Caco-2 (cell line): ENCODE results near the gene EHD4. TPM values are rescaled to one million over a fixed set of nuclear protein-coding genes. Genes with fewer than 3 reads are reported as not detected.

Source experiments
- BruUV-seq: library from RNA; stranded (reverse); fragments of 400-500 nt; replicated peaks from 2 replicates; lab custom pipeline; 2021; lab: Mats Ljungman, UMichigan
- CTCF ChIA-PET: fragments of 300-600 bp; sonication (Branson Sonifier 250); formaldehyde crosslinking; loops from one replicate; lab custom pipeline; 2022; ENCODE audit warnings: antibody characterized with exemption; lab: Charles Lee
- POLR2A ChIA-PET: fragments of 300-600 bp; sonication (Branson Sonifier 250); formaldehyde crosslinking; loops from one replicate; lab custom pipeline; 2022; ENCODE audit warnings: antibody characterized with exemption; lab: Charles Lee
- DNase-seq, 2 experiments: peaks; one replicate each; pipeline versions ENCODE4 v3.0.0 to v3.0.0-alpha.2; 2020 to 2022
- H3K27me3 ChIP-seq: replicated peaks from 2 replicates; pipeline ENCODE4 v1.6.0; 2011; ENCODE audit warnings: low read length; ENCODE audit not compliant: control insufficient read depth, insufficient read depth
- H3K36me3 ChIP-seq: 2 replicates; pipeline ENCODE4 v1.5.1; 2011; ENCODE audit warnings: low read length; ENCODE audit not compliant: control insufficient read depth, insufficient read depth
- H3K4me1 ChIP-seq: fragments of 250-450 bp; sonication (Bioruptor Pico); 2 replicates; pipeline ENCODE4 v1.5.1; 2020; ENCODE audit warnings: mild to moderate bottlenecking
- H3K4me3 ChIP-seq: 2 replicates; pipeline ENCODE4 v1.5.1; 2011; ENCODE audit warnings: low read depth, mild to moderate bottlenecking, control low read depth, low read length
- H3K9me3 ChIP-seq: fragments of 250-450 bp; sonication (Bioruptor Pico); 2 replicates; pipeline ENCODE4 v1.5.1; 2020; ENCODE audit warnings: mild to moderate bottlenecking, moderate library complexity
- H3K27ac Mint-ChIP-seq: one replicate; pipeline ENCODE4 v1.8.0; 2022; ENCODE audit warnings: mixed read lengths; ENCODE audit not compliant: unreplicated experiment
- H3K27me3 Mint-ChIP-seq: one replicate; pipeline ENCODE4 v1.8.0; 2022; ENCODE audit warnings: mixed read lengths; ENCODE audit not compliant: insufficient read depth, unreplicated experiment
- H3K36me3 Mint-ChIP-seq: one replicate; pipeline ENCODE4 v1.8.0; 2022; ENCODE audit warnings: mild to moderate bottlenecking, mixed read lengths; ENCODE audit not compliant: insufficient read depth, unreplicated experiment
- H3K4me1 Mint-ChIP-seq: one replicate; pipeline ENCODE4 v1.8.0; 2022; ENCODE audit warnings: low read depth, mixed read lengths; ENCODE audit not compliant: unreplicated experiment
- H3K4me3 Mint-ChIP-seq: one replicate; pipeline ENCODE4 v1.8.0; 2022; ENCODE audit warnings: mild to moderate bottlenecking, moderate library complexity, mixed read lengths; ENCODE audit not compliant: unreplicated experiment
- H3K9me3 Mint-ChIP-seq: one replicate; pipeline ENCODE4 v1.8.0; 2022; ENCODE audit warnings: mixed read lengths; ENCODE audit not compliant: unreplicated experiment
- intact Hi-C: fragments of 100-400 bp; cut with micrococcal nuclease; formaldehyde crosslinking; loops from one replicate; pipeline ENCODE4 v1.10.0; 2022; ENCODE audit not compliant: unreplicated experiment
- total RNA-seq: library from RNA; stranded (reverse); gene quantifications from 2 replicates; pipeline ENCODE4 v1.2.3, GENCODE V29; 2022
- TF ChIP-seq, protein P1 (sequence below), 2 experiments: fragments of 200-600 bp in 1 of 2; IDR thresholded peaks; 1 replicate in 1 of 2; 2 replicates in 1 of 2; pipeline versions ENCODE4 v1.5.1 to v1.8.0; 2011 to 2022; ENCODE audit warnings: antibody characterized with exemption in 1 of 2, control low read depth in 1 of 2, inconsistent platforms in 1 of 2, low read depth in 1 of 2, low read length in 1 of 2, mild to moderate bottlenecking in 1 of 2, moderate library complexity in 1 of 2; ENCODE audit not compliant: insufficient read depth in 1 of 2, severe bottlenecking in 1 of 2, unreplicated experiment in 1 of 2

EHD4 gene
- total RNA-seq, 1 experiment from 2014 or later = 31.6 TPM

- H3K4me1 Mint-ChIP-seq = peaks cover 3% of the 10 kb centered on the region
- POLR2A ChIA-PET = no interaction called here
- H3K9me3 Mint-ChIP-seq = no peaks in the 10 kb centered on the region
- Histone ChIP-seq H3K4me1 (peaks cover 6% of the 10 kb centered on the region; the same call in 1 of the 2 replicates), H3K27me3 (no peaks in the 10 kb centered on the region), H3K4me3 (no peak overlapping the region), H3K36me3 (peaks cover 2% of the 10 kb centered on the region; the same call in 1 of the 2 replicates), H3K9me3 (no peaks in the 10 kb centered on the region)
- peaks cover 94% of the 10 kb centered on the region for H3K36me3 Mint-ChIP-seq
- TF ChIP-seq, protein P1, sequence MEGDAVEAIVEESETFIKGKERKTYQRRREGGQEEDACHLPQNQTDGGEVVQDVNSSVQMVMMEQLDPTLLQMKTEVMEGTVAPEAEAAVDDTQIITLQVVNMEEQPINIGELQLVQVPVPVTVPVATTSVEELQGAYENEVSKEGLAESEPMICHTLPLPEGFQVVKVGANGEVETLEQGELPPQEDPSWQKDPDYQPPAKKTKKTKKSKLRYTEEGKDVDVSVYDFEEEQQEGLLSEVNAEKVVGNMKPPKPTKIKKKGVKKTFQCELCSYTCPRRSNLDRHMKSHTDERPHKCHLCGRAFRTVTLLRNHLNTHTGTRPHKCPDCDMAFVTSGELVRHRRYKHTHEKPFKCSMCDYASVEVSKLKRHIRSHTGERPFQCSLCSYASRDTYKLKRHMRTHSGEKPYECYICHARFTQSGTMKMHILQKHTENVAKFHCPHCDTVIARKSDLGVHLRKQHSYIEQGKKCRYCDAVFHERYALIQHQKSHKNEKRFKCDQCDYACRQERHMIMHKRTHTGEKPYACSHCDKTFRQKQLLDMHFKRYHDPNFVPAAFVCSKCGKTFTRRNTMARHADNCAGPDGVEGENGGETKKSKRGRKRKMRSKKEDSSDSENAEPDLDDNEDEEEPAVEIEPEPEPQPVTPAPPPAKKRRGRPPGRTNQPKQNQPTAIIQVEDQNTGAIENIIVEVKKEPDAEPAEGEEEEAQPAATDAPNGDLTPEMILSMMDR (IDR thresholded peaks at IDR 0.05; ENCODE audit: insufficient read depth in 1 of 2, low read depth in 1 of 2, low read length in 1 of 2, severe bottlenecking in 1 of 2, unreplicated experiment in 1 of 2) = no peak
- H3K27me3 Mint-ChIP-seq = no peaks in the 10 kb centered on the region
- CTCF ChIA-PET = interaction anchor here (1.0 kb wide), 1 partner anchor 11 kb away, joined by 4 read pairs; no protein-coding TSS in a partner anchor
- no peak overlapping the region for H3K4me3 Mint-ChIP-seq
- H3K27ac Mint-ChIP-seq = no peak overlapping the region
- intact Hi-C loops = no loop called here
- DNase-seq = no peak
- no TSS peak for BruUV-seq
These were observed 56.9 kb downstream of the EHD4 start for GRCh38 chr15:41915255-41915994.

DNA sequence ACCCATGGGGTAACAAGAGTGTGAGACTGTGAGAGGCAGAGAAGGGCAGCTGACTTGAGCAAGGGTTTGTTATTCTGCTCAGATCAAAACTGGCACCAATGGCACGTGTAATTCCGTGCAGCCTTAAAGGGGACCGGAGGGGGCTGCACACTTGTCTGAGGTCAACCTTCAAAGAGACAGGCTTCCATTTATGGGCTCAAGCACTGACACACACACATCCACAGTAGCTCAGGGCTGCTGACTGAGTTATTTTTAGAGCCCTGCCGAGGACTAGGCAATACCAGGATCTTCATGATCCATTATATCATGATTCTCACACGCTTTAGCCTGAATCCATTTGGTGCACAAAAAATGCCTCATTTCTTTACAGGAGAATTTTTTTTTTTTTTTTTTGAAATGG lies 57.9 kb downstream of the EHD4 start:
- Mint-ChIP-seq H3K4me3 (no peak overlapping the region), H3K27ac (no peak overlapping the region), H3K9me3 (no peaks in the 10 kb centered on the region), H3K36me3 (peaks cover 86% of the 10 kb centered on the region), H3K4me1 (no peaks in the 10 kb centered on the region), H3K27me3 (no peaks in the 10 kb centered on the region)
- intact Hi-C loops = no loop called here
- no peaks in the 10 kb centered on the region for H3K27me3 ChIP-seq
- CTCF ChIA-PET = no interaction called here
- no peaks in the 10 kb centered on the region for H3K4me1 ChIP-seq
- TF ChIP-seq, protein P1 (IDR thresholded peaks at IDR 0.05; ENCODE audit: insufficient read depth in 1 of 2, low read depth in 1 of 2, low read length in 1 of 2, severe bottlenecking in 1 of 2, unreplicated experiment in 1 of 2) = no peak
- no peaks in the 10 kb centered on the region for H3K9me3 ChIP-seq
- no peak overlapping the region for H3K4me3 ChIP-seq
- no peak for DNase-seq
- BruUV-seq = no TSS peak
- POLR2A ChIA-PET = no interaction called here
- H3K36me3 ChIP-seq = peaks cover 2% of the 10 kb centered on the region; the same call in 1 of the 2 replicates

GRCh38 chr15:41913256-41913655 lies 59.1 kb downstream of the EHD4 start:
- intact Hi-C loops = no loop called here
- Mint-ChIP-seq H3K27ac (no peak overlapping the region), H3K4me3 (no peak overlapping the region), H3K36me3 (peaks cover 86% of the 10 kb centered on the region), H3K27me3 (no peaks in the 10 kb centered on the region), H3K4me1 (no peaks in the 10 kb centered on the region), H3K9me3 (no peaks in the 10 kb centered on the region)
- TF ChIP-seq, protein P1 (IDR thresholded peaks at IDR 0.05; ENCODE audit: insufficient read depth in 1 of 2, low read depth in 1 of 2, low read length in 1 of 2, severe bottlenecking in 1 of 2, unreplicated experiment in 1 of 2) = no peak
- no peak for DNase-seq
- ChIA-PET POLR2A (no interaction called here), CTCF (no interaction called here)
- Histone ChIP-seq H3K4me1 (no peaks in the 10 kb centered on the region), H3K27me3 (no peaks in the 10 kb centered on the region), H3K4me3 (no peak overlapping the region), H3K9me3 (no peaks in the 10 kb centered on the region), H3K36me3 (peaks cover 2% of the 10 kb centered on the region; the same call in 1 of the 2 replicates)
- no TSS peak for BruUV-seq
